ENCODE results near the gene CACNB4. TPM values are rescaled to one million over a fixed set of nuclear protein-coding genes. Genes with fewer than 3 reads are reported as not detected.
A peak's percentile ranks its signal among the peaks of the same experiment; 100 is the strongest.

CACNB4 gene
- total and polyA plus RNA-seq, 9 of the 15 experiments (the other 6 are each of a cell fraction or from before 2014, with no cell fraction given), result 0.01 to 0.20 (median 0.04) TPM; not detected in 1

DNA sequence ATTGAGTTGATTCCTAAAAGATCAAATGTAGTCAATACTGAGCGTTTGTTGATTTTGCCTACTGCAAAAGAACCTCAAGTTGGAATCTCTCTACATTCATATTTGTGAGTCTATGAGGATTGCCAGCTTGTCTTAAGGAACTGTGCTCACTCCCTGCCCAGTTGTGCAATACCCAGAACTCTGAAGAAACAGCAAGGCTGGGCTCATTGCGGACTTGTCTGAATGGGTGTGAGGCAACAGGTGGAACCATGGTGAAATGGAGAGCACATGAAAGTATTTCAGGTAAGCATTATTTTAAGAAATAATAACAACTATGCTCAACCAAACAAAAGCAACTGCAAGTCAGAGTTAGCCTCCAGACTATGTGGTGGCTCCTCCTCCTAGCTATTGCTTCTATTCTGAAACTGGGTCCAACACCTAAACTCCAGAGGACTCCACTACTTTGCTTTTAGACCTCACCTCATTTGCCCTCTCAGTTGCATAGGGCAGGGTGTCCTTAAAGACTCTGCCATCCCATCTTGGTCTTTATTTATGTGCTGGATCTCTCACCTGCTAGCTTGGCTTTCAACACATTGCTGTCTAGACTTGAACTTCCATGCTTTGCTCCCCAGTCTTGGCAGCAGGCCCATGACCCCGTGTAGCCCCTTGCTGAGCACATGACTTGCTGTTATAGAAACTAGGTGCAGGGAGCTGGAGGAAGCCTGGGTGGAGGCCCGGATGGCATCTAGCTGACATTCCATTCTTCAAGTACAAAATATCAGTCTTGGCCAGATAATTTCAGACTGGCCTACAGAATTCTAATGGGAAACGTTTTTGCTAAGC is 175.8 kb downstream of the CACNB4 start (continued):
- TF ChIP-seq MEIS2 (IDR thresholded peaks at IDR 0.05; ENCODE audit: partially characterized antibody), result peak; percentile 66
- no peak for TF ChIP-seq ZNF280B (CRISPR knock-in tag; IDR thresholded peaks at IDR 0.05)
- TF ChIP-seq HDAC3 (IDR thresholded peaks at IDR 0.05; ENCODE audit: borderline replicate concordance, partially characterized antibody), result no peak
- no peak for TF ChIP-seq RFX7 (CRISPR knock-in tag; IDR thresholded peaks at IDR 0.05)
- no peak for TF ChIP-seq CBFB (CRISPR knock-in tag; IDR thresholded peaks at IDR 0.05)
- TF ChIP-seq, protein P1, sequence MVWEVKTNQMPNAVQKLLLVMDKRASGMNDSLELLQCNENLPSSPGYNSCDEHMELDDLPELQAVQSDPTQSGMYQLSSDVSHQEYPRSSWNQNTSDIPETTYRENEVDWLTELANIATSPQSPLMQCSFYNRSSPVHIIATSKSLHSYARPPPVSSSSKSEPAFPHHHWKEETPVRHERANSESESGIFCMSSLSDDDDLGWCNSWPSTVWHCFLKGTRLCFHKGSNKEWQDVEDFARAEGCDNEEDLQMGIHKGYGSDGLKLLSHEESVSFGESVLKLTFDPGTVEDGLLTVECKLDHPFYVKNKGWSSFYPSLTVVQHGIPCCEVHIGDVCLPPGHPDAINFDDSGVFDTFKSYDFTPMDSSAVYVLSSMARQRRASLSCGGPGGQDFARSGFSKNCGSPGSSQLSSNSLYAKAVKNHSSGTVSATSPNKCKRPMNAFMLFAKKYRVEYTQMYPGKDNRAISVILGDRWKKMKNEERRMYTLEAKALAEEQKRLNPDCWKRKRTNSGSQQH (CRISPR knock-in tag; IDR thresholded peaks at IDR 0.05), result no peak
- no peak for TF ChIP-seq SMAD2 (IDR thresholded peaks at IDR 0.05; ENCODE audit: low read depth, low read length)
- TF ChIP-seq EHMT2 (IDR thresholded peaks at IDR 0.05), result no peak
- peak; percentile 41; the same call in 1 of the 2 replicates for TF ChIP-seq USF2 (CRISPR knock-in tag; IDR thresholded peaks at IDR 0.05)
- TF ChIP-seq NBN (IDR thresholded peaks at IDR 0.05; ENCODE audit: low read depth), result no peak
- TF ChIP-seq, protein P2, sequence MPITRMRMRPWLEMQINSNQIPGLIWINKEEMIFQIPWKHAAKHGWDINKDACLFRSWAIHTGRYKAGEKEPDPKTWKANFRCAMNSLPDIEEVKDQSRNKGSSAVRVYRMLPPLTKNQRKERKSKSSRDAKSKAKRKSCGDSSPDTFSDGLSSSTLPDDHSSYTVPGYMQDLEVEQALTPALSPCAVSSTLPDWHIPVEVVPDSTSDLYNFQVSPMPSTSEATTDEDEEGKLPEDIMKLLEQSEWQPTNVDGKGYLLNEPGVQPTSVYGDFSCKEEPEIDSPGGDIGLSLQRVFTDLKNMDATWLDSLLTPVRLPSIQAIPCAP (CRISPR knock-in tag; IDR thresholded peaks at IDR 0.05; ENCODE audit: borderline replicate concordance), result no peak
- no peak for TF ChIP-seq AFF1 (IDR thresholded peaks at IDR 0.05; ENCODE audit: low read depth in 1 of 2, partially characterized antibody in 2 of 2)
- no peak for TF ChIP-seq ZNF57 (CRISPR knock-in tag; IDR thresholded peaks at IDR 0.05)
- TF ChIP-seq NCOA6 (IDR thresholded peaks at IDR 0.05), result no peak
- TF ChIP-seq TRIM24 (IDR thresholded peaks at IDR 0.05), result no peak
- TF ChIP-seq NR4A1 (CRISPR knock-in tag; IDR thresholded peaks at IDR 0.05), result no peak
- no peak for TF ChIP-seq NR4A1 (tag; IDR thresholded peaks at IDR 0.05)
- no peak for TF ChIP-seq PRMT5 (CRISPR knock-in tag; IDR thresholded peaks at IDR 0.05)
- TF ChIP-seq RBBP5 (IDR thresholded peaks at IDR 0.05; ENCODE audit: borderline replicate concordance, insufficient read depth, low read length, poor library complexity, severe bottlenecking), result no peak
- TF ChIP-seq ZNF766 (CRISPR knock-in tag; conservative IDR thresholded peaks at IDR 0.05), result no peak

Measured in K562 (cell line).